HG03060 (cell line): ENCODE results near the gene ATP5F1A.

Experiments used
- ATAC-seq: cut with Tn5 transposase; IDR thresholded peaks from one replicate; pipeline ENCODE4 v1.9.1; 2021; ENCODE audit warnings: low read depth, moderate number of reproducible peaks; ENCODE audit not compliant: unreplicated experiment

The ATP5F1A gene

GRCh38 chr18:46073474-46074331, 24.4 kb downstream of the ATP5F1A start:
- ATAC-seq, result no peak

DNA sequence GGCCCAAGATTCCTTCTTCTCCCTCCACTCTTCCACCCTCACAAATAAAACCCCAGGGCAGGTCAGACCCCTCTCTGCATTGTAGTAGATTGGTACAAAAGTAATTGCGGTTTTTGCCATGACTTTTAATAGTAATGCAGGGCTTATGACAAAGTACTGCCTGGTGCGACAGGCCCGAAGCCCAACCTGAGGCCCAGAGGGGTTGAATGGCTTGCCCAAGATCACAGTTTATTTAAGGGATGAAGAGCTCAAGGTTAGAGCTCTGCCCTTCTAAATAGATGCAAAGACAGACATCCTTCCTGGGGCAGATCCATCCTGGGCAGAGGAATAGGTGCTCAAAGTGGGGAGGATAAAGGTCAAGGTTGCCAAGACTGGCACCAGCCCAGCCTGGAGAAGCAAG, 25.1 kb downstream of the ATP5F1A start:
- ATAC-seq, result no peak

DNA sequence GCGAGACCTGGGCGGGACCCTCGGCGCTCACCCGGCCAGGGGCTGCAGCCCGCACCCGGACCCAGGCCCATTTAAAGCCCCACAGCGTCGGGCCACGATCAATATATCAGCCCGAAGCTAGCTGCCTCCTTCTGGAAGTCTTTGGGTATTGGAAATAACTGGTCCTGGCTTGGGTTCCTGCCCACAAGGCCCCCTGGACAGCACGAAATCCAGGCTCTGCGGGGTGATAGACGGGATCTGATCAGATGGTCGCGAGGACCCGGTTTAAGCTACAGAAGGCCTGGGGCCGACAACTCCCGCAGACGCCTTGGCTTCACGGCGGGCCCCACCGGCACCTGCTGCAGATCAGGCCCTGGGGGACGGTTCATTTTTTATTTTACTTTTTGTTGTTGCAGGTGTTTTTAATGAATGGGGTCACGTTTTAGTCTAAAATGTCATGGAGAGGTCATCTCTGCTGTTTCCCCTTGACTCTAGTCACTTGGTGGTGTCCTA, 25.7 kb downstream of the ATP5F1A start:
- ATAC-seq, result no peak

DNA sequence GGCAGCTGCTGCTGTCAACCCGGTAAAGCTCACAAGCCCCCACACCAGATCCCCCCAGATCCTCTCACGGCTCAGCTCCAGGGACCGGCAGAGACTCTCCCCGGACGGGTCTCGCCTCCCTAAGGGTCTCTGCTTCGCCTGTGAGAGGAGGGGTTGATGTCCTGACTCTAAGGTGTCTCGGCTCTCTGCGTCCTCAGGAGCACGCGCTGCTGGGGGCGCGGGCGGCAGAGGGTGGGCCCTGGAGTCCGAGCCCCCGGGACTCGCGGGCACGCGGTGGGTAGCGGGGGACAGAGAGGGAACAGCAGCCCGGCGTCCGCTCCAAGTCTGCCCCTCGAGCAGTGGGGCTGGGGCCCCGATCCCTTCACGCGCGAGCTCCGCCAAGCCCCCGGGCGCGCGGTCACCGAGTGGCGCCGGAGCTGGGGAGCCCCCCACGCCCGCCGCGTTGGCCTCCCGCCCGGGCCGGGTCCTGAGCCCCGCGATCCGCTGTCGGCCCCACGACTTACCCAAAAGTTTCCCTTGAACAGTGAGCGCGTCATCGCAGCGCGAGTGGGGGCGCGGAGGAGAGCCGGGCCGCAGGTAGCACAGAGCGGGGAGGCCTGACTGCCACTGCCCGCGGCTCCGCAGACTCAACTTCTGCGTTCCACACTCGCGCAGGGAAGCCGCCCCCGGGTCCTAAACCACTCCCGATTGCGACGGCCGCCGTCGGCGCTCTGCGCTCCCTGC, 26.3 kb downstream of the ATP5F1A start, which contains the start of gene PSTPIP2:
Gene PSTPIP2 (minus strand): TSS at position 608 of the 723 bp plus-strand sequence. CDS start 72 bp downstream, at position 536.
- no peak for ATAC-seq

DNA sequence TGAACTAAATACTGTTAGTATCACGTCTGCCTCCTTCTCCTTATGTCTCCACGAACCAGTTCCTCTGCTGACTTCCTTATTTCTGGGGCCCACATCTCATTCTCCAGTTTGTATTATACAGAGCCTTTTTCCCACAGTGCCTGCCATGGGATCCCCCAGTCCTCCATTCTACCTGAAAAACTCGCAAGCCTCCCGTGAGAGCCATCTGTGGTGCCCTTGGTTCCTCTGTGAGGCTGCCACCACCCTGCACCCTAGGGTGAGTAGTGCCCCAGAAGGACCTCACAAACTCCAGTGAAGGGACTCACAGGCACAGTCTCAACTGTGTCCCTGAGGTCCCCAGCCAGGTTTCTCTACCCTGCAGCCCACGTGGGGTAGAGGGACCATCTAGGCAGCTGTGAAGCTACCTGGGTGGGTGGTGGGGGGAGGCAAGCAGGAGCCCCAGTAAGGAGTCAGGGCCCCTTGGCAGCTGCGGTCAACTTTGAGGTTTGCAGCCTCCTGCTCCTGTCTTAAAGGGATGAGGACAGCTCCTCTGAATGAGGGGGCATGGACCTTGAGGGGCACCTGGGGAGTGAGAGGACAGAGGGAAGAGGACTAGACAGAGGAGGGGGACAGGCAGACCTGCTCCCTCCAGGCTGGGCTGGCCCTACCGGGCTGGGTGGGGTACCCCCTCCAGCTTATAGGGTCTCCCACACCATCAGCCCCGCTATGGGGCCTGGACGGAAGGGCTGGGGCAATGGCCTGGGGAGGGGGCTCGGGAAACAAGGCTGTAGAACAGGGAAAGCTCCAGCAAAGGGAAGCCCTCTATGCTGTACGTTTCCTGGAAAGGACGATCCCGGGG, 27.1 kb downstream of the ATP5F1A start:
- ATAC-seq, result no peak

GRCh38 chr18:46070232-46070631, 27.9 kb downstream of the ATP5F1A start:
- no peak for ATAC-seq

DNA sequence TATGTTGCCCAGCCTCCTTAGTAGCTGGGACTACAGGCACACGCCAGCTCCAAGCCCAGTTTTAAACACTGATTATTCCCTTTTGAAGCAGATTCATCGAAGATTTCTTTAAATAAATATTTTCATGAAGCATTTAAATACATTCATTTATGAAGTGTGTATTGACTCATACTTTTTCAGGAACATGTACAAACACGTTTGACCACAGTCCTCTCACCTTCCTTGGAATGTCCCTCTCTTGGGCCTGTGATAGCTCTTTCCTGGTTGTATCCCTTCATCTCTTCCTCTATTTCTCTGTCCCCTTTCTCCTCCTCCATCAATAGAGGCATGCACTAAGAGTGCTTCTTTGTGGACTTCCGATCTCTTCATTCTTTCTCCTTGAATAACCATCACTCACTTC, 28.6 kb downstream of the ATP5F1A start:
- no peak for ATAC-seq

- ATAC-seq, result no peak
Observed at GRCh38 chr18:46068763-46069162, 29.3 kb downstream of the ATP5F1A start.

DNA sequence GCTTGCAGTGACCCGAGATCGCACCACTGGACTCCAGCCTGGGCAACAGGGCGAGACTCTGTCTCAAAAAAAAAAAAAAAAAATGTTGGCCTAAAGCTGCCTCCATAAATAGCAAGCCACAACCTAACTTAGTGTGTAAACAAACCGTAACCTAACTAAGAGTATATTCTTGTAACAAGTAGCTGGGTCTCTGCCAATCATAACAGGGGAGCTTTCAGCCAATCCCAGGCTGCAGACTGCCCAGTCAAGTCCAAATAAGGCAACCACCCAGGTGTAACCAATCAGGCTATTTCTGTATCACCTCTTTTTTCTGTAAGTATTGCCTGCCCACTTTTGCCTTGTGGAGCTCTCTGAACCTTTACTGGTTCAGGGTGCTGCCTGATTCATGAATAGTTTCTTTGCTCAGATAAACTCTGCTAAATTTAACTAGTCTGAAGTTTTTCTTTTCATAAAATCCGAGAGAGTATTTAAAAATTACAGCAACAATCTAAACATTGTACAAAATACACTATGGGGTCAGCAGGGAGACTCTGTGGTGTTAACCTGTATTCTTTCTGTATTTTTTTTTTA, 30.6 kb downstream of the ATP5F1A start:
- ATAC-seq, result no peak

DNA sequence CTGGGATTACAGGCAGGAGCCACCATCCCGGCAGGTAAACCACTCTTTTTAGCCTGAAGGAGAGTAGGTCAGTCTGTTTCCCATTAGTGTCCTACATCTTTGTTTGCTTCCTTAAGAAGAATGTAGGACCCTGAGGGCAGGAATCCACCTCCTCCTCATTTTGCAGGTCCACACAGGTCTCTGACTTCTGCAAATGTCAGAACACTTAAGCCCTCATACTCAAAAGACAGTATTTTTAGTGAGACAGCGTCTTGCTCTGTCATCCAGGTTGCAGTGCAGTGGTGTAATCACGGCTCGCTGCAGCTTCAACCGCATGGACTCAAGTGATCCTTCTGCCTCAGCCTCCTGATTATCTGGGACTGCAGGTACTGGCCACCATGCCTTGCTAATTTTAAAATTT, 35.3 kb downstream of the ATP5F1A start:
- no peak for ATAC-seq

DNA sequence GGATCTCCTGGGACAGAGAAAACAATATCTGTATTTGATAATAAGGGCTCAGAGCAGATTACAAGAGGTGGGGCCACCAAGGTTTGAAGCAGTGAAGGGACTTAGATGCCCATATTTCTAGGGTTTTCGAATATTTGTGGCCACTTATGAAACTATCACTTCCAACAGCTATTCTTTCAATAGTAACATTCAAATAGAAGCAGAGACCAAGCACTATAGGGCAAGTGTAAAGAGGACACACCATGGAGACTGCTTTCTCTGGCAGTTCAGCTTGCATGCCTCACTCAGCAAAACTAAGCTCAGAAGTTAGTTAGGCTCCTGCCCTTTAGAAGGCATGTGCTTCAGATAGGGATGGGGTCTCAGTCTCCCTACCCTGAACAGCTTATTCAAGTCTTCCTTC, 36.3 kb downstream of the ATP5F1A start:
- no peak for ATAC-seq

- ATAC-seq, result no peak
Observed at GRCh38 chr18:46061387-46061786, 36.7 kb downstream of the ATP5F1A start.

DNA sequence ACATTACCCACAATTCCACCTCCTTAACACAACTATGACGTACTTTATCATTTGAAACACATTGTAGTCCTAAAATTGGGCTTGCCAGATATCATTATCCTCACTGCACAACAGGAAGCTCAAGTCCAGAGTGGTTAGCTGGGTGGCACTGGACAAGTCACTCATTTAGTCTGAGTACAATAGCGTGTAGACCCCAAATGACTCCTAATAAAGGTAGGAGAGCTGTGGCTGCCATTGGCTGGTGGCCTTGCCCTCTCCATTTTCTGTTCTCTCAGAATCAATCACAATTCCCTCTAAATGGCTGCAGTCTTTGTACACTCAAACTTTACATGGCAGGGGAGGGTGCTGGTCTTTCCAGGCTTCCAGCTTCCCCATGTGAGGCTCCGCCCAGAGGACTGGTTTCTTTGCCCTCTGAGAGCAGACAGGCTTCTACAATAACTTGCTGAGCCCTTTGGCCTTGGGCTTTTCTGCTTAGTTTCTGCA, 37.7 kb downstream of the ATP5F1A start:
- no peak for ATAC-seq

DNA sequence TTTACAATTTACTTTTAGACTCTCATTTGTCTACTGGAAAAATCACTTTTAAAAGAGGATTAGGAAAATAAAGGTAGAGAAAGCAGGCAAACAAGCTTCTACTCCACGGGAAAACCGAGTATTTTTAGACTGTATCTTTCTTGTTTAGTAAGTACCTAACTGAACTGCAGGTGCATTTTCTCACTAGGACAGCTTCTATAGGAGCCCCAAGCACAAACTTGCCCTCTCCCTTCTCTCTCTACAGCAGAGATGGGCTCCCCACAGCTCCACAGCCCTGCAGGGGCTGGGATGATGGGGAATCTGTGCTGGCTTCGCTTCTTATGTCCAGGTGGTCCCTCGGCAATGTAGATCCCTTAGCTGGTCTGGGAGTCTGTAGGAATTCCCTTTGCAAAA, 42.3 kb downstream of the ATP5F1A start:
- ATAC-seq, result no peak

- no peak for ATAC-seq
Observed at GRCh38 chr18:46054956-46055837, 42.9 kb downstream of the ATP5F1A start.

DNA sequence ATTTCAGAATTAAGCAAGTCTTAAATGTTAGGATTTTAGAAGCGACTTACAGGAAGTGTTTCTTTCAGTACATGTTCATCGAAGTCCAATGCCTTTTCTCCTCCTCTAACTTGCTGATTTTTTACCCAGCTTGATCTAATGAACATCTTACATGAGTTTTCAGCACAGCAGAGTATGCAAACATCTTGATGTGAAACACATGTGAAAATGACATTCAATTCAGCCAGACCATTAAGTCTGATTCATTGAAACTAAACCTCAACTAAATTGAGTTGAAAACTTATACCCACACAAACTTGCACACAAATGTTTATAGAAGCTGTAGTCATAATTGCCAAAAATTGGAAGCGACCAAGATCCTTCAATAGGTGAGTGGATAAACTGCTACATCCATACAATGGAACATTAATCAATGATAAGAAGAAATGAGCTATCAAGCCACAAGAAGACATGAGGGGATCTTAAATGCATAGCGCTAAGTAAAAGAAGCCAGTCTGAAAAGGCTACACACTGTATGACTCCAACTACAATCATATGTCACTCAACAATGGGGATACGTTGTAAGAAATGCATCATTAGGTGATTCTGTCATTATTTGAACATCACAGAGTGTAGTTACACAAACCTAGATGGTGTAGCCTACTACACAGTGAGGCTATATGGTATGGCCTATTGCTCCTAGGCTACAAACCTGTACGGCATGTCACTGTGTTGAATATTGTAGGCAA, 44.6 kb downstream of the ATP5F1A start:
- no peak for ATAC-seq

DNA sequence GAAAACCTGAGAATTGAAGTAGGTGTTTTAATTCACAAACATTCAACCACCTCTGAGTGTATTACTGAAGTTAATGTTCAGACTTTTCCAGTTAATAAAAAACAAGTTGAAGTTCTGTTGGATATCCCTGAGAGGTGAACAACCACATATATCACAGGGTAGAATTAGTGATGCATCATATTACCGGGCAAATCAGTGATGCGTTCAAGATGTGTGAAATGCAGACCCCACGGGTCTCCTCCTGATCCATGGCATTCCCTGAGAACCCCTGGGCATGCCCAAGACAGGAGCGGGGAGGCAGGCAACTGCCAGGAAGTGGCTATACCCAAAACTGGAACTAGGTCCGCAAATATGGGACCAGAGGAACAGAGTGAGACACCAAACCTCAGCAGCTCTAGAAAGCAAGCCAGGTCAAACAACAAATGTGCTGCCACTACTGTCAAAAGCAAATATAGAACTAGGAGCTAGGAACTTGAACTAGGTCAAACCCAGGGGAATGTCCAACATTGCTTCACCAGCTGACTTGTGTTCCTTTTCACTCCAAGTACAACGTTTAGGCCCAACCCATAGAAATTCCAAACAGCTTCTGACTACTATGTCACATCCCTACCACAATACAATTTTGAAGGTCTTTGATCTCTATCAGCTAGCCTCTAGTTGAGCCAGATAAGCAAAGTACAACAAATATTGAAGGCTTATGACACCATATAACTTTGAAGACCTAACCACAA, 46.2 kb downstream of the ATP5F1A start:
- no peak for ATAC-seq

GRCh38 chr18:46050268-46050667, 47.8 kb downstream of the ATP5F1A start:
- ATAC-seq, result no peak
